ENCODE results near the gene TMPRSS13.
A peak's percentile ranks its signal among the peaks of the same experiment; 100 is the strongest.
"Not testable (repeated sequence)": the region's sequence is repeated elsewhere in the genome, so short reads cannot be mapped to it uniquely, and the experiment has no call there.

The TMPRSS13 gene

GRCh38 chr11:117950993-117951961, 22.1 kb upstream of the TMPRSS13 start:
- no peak for DNase-seq (ENCODE audit: low read depth in 2 of 2)

DNA sequence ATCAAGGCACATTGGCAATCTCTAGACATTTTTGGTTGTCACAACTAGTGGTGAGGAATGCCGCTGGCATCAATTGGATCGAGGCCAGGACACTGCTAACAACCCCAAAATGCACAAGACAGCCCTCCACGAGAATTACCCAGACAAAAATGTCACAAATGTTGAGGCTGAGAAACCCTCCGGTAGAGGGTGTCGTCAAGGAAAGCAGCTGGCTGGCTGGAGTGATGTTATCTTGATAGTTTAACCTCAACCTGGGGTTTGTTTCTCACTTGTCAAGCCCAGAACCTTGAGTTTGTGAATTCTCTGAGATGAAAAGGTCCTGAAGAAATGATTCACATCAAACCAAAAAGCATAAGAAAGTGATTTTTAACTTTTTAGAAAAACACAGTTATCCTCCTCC, 21.1 kb upstream of the TMPRSS13 start:
- DNase-seq (ENCODE audit: low read depth in 2 of 2): no peak

- no peak for DNase-seq (ENCODE audit: low read depth in 2 of 2)
These were observed 19.9 kb upstream of the TMPRSS13 start for GRCh38 chr11:117949062-117949461.

- DNase-seq (ENCODE audit: low read depth in 2 of 2): not testable (repeated sequence)
These were observed 19.3 kb upstream of the TMPRSS13 start for GRCh38 chr11:117948466-117948865.

DNA sequence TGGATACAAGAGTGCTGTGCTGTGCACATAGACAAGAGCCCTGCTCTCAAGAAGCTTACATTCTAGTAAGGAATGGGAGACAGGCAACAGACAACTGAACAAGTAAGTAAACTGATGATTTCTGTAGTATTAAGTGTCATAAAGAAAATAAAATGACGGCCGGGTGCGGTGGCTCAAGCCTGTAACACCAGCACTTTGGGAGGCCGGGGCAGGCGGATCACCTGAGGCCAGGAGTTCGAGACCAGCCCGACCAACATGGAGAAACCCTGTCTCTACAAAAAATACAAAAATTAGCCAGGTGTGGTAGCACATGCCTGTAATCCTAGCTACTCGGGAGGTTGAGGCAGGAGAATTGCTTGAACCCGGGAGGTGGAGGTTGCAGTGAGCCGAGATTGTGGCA, 18.5 kb upstream of the TMPRSS13 start:
- DNase-seq (ENCODE audit: low read depth in 2 of 2): not testable (repeated sequence)

DNA sequence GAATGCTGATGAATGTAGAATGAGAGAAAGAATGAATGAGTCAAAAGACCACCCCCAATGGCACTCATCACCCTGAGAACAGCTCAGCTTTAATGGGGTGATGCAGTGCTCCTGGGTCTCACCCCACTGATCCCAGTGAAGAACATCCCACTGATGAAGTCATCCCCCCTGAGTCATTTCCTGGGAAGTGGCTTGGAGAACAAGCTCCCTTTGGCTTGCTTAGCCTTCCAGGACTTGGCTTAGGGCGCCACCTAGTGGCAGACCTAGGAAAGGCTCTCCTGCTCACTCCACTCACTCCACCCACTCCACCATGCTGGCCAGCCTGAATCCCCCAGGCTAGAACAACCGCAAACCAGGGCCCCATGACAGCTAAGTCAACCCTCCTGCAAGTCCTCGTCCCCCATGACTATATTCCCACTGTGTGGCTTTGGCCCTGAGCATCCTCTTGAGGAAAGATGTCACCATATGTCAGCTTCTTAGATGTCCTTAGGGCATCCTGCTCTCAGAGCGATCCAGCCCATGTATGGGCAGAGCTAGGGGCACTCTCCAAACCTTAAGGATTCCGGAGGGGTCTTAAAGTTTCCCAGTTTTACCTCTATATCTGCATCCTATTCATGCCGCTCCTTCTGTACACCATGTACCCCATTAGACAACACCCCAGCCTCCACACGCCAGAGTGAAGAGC, 17.8 kb upstream of the TMPRSS13 start:
- DNase-seq (ENCODE audit: low read depth in 2 of 2): peak; percentile 73 to 77

GRCh38 chr11:117946156-117946841, 17.1 kb upstream of the TMPRSS13 start:
- no peak for DNase-seq (ENCODE audit: low read depth in 2 of 2)

- no peak for DNase-seq (ENCODE audit: low read depth in 2 of 2)
These were observed 16.0 kb upstream of the TMPRSS13 start for GRCh38 chr11:117945047-117945810.

DNA sequence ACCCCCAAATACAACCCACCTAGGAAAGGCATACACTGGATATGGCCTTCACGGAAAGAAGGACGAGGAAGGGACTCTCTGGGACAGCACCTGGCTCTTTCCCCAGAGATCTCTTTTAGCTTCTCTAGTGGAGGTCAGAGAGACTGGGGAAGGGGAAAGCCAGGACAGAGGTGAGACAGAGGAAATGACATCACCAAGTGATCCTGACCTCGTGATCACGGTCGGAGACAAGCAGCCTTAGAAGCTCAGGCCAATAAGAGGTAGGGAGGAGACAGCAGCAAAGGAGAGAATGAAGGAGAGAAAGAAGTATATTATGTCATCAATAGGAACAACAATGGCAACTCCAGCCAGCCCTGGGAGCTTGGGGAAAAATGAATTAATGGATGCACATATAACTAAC, 15.4 kb upstream of the TMPRSS13 start:
- no peak for DNase-seq (ENCODE audit: low read depth in 2 of 2)

GRCh38 chr11:117941976-117942654, 12.9 kb upstream of the TMPRSS13 start:
- no peak for DNase-seq (ENCODE audit: low read depth in 2 of 2)

DNA sequence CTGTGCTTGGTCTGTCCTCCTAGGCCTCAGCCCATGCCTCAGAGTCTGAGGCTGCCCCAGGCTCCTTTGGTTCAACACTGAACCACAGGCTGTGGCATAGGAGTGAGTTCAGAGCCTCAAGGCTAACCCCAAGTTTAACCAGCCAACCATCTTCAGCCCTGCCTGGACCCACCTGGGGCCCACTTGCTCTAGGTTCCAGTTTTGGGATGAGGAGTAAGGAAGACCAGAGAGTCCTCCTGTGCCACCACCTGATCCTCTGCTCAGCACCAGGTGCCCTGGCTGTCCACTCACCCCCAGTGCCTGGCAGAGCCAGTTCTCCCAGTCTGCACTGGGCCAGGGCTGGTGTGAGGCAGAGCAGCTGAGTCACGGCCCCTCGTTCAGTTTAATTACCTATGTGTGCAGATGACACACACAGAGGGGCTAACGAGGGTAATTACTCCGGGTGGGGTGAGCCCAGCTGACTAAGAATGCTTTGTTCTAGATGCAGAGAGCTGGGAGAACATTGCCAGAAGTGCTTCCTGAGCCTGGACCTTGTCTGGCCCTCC, 12.0 kb upstream of the TMPRSS13 start:
- DNase-seq (ENCODE audit: low read depth in 2 of 2): no peak

DNA sequence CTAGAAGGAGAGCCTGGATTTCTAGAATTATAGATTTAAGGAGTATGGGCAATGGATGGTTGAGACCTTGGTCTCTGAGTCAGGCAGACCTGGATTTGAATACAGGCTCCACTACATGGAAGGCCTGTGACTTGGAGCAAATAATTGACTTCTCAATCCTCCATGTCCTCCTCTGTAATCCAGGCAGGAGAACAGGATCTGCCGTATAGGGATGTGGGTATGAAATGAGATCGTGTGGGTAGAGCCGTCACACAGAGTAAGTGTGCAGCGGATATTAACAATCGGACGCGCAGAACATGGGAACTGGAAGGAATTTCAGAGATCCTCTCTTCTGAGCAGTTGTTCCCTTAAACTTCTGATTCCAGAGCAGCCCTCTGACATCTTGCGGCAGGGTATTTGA, 11.5 kb upstream of the TMPRSS13 start:
- DNase-seq (ENCODE audit: low read depth in 2 of 2): no peak

GRCh38 chr11:117936973-117937372, 7.8 kb upstream of the TMPRSS13 start:
- DNase-seq (ENCODE audit: low read depth in 2 of 2): no peak

DNA sequence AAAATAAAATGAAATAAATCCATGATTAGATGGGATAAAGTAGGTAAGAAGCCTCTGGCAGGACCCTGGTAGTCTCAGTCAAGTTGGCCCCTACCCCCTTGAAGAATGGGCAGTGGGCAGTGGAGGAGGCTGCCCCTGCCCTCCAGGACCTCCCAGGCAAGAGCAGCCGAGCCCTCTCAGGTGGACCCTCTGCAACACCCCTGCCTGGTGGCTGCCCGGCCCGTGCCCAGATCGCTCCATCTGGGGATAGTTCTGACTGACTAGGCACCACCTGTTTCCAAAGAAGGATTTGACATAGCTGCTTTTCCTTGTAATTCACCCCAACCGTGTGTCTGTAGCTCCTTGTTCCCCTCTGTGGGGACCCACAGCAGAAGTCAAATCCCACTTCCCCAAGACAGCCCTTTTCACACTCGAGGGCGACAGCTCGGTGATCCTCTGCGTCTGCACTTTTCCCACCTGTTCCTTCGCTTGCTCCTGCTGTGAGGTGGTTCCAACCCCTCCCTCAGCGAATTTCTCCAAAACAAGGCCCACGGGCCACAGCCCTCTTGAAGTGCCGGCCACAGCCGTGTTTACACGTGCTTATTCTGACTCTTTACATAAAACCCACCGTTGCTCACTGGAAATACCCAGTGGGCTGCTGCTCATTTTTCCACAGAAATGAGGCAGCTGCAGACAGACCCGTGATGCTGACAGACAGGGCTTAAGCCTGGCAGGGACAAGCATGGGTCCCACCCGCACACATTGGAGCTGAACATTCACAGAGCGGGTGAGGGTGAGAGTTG, 5.5 kb upstream of the TMPRSS13 start:
- DNase-seq (ENCODE audit: low read depth in 2 of 2): no peak

GRCh38 chr11:117933930-117934329, 4.7 kb upstream of the TMPRSS13 start:
- no peak for DNase-seq (ENCODE audit: low read depth in 2 of 2)

DNA sequence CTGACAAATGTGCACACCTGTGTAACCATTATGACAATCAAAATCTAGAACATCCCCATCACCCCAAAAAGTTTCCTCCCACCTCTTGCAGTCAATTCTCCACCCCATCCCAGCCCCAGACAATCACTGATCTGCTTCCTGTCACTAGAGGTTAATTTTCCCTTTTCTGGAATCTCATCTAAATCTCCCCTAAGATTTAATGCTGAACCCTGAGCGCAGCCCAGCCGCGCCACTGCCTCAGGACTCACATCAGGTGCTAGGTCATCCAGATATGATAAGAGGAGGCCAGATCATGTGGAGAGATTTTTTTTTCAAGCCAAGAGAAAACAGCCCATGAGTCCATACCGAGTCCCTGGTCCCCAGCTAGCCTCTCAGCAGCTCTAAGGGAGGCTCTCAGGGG, 4.3 kb upstream of the TMPRSS13 start:
- no peak for DNase-seq (ENCODE audit: low read depth in 2 of 2)

GRCh38 chr11:117932947-117933346, 3.7 kb upstream of the TMPRSS13 start:
- no peak for DNase-seq (ENCODE audit: low read depth in 2 of 2)

GRCh38 chr11:117932426-117932825, 3.2 kb upstream of the TMPRSS13 start:
- DNase-seq (ENCODE audit: low read depth in 2 of 2): no peak

DNA sequence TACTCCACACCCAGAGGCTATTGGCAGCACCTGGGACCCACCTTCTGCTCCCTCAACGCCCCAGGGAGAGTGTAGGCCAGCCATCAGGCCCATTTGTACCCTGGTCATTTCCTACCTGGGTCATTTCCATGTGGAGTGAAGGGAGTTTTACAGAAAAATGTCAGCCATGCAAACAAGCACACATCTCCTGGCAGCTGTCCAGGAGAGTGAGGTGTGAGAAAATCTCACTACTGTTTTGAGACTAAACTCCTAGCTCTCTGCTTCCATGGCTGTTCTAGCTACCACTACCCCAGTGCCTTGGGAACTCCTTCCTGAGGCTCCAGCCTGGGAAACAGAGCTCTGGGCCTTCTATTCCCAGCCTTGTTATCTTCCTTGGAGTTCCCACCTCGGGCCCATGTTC, 2.8 kb upstream of the TMPRSS13 start:
- DNase-seq (ENCODE audit: low read depth in 2 of 2): no peak
